ENCODE measurements around the gene ASIC2.

ASIC2 gene

GRCh38 chr17:33201283-33201682 lies 91.8 kb downstream of the ASIC2 start:
- Histone ChIP-seq H3K27me3 (ENCODE audit: control insufficient read depth in 5 of 5, insufficient read depth in 4 of 5, low read length in 5 of 5) (peaks cover 0 to 18% (median 8%) of the 10 kb centered on the region in 5 donors), H3K4me1 (ENCODE audit: control insufficient read depth in 5 of 5, insufficient read depth in 5 of 5, low read length in 5 of 5) (no peaks in the 10 kb centered on the region), H3K36me3 (ENCODE audit: control insufficient read depth in 5 of 5, insufficient read depth in 5 of 5, low read length in 5 of 5) (no peaks in the 10 kb centered on the region), H3K9ac (ENCODE audit: low read length in 5 of 5) (no peak overlapping the region), H3K27ac (ENCODE audit: low read depth, low read length) (no peak overlapping the region), H3K9me3 (ENCODE audit: control insufficient read depth in 5 of 5, low read length in 5 of 5) (no peaks in the 10 kb centered on the region), H3K4me3 (ENCODE audit: low read depth in 1 of 5, low read length in 5 of 5) (no peak overlapping the region)

- no peaks in the 10 kb centered on the region for H3K4me1 ChIP-seq (ENCODE audit: control insufficient read depth in 5 of 5, insufficient read depth in 5 of 5, low read length in 5 of 5)
- no peaks in the 10 kb centered on the region for H3K36me3 ChIP-seq (ENCODE audit: control insufficient read depth in 5 of 5, insufficient read depth in 5 of 5, low read length in 5 of 5)
- no peak overlapping the region for H3K4me3 ChIP-seq (ENCODE audit: low read depth in 1 of 5, low read length in 5 of 5)
- H3K9ac ChIP-seq (ENCODE audit: low read length in 5 of 5) = no peak overlapping the region
- no peaks in the 10 kb centered on the region for H3K9me3 ChIP-seq (ENCODE audit: control insufficient read depth in 5 of 5, low read length in 5 of 5)
- no peak overlapping the region for H3K27ac ChIP-seq (ENCODE audit: low read depth, low read length)
- H3K27me3 ChIP-seq (ENCODE audit: control insufficient read depth in 5 of 5, insufficient read depth in 4 of 5, low read length in 5 of 5) = peaks cover 0 to 18% (median 4%) of the 10 kb centered on the region in 5 donors
Observed at GRCh38 chr17:33200587-33200986, 92.5 kb downstream of the ASIC2 start.

GRCh38 chr17:33199571-33200510 lies 93.3 kb downstream of the ASIC2 start:
- H3K9ac ChIP-seq (ENCODE audit: low read length in 5 of 5) = no peak overlapping the region
- no peak overlapping the region for H3K4me3 ChIP-seq (ENCODE audit: low read depth in 1 of 5, low read length in 5 of 5)
- no peaks in the 10 kb centered on the region for H3K9me3 ChIP-seq (ENCODE audit: control insufficient read depth in 5 of 5, low read length in 5 of 5)
- no peaks in the 10 kb centered on the region for H3K4me1 ChIP-seq (ENCODE audit: control insufficient read depth in 5 of 5, insufficient read depth in 5 of 5, low read length in 5 of 5)
- H3K27me3 ChIP-seq (ENCODE audit: control insufficient read depth in 5 of 5, insufficient read depth in 4 of 5, low read length in 5 of 5) = peaks cover 0 to 18% (median 4%) of the 10 kb centered on the region in 5 donors
- H3K36me3 ChIP-seq (ENCODE audit: control insufficient read depth in 5 of 5, insufficient read depth in 5 of 5, low read length in 5 of 5) = no peaks in the 10 kb centered on the region
- H3K27ac ChIP-seq (ENCODE audit: low read depth, low read length) = no peak overlapping the region

GRCh38 chr17:33198954-33199353 lies 94.1 kb downstream of the ASIC2 start:
- no peak overlapping the region for H3K27ac ChIP-seq (ENCODE audit: low read depth, low read length)
- H3K4me3 ChIP-seq (ENCODE audit: low read depth in 1 of 5, low read length in 5 of 5) = no peak overlapping the region
- no peaks in the 10 kb centered on the region for H3K4me1 ChIP-seq (ENCODE audit: control insufficient read depth in 5 of 5, insufficient read depth in 5 of 5, low read length in 5 of 5)
- H3K9me3 ChIP-seq (ENCODE audit: control insufficient read depth in 5 of 5, low read length in 5 of 5) = no peaks in the 10 kb centered on the region
- H3K9ac ChIP-seq (ENCODE audit: low read length in 5 of 5) = no peak overlapping the region
- no peaks in the 10 kb centered on the region for H3K36me3 ChIP-seq (ENCODE audit: control insufficient read depth in 5 of 5, insufficient read depth in 5 of 5, low read length in 5 of 5)
- peaks cover 0 to 13% (median 4%) of the 10 kb centered on the region in 5 donors for H3K27me3 ChIP-seq (ENCODE audit: control insufficient read depth in 5 of 5, insufficient read depth in 4 of 5, low read length in 5 of 5)

GRCh38 chr17:33197342-33197741 lies 95.8 kb downstream of the ASIC2 start:
- Histone ChIP-seq H3K9me3 (ENCODE audit: control insufficient read depth in 5 of 5, low read length in 5 of 5) (no peaks in the 10 kb centered on the region), H3K36me3 (ENCODE audit: control insufficient read depth in 5 of 5, insufficient read depth in 5 of 5, low read length in 5 of 5) (no peaks in the 10 kb centered on the region), H3K27ac (ENCODE audit: low read depth, low read length) (no peak overlapping the region), H3K4me1 (ENCODE audit: control insufficient read depth in 5 of 5, insufficient read depth in 5 of 5, low read length in 5 of 5) (no peaks in the 10 kb centered on the region), H3K27me3 (ENCODE audit: control insufficient read depth in 5 of 5, insufficient read depth in 4 of 5, low read length in 5 of 5) (peaks cover 0 to 6% (median 0%) of the 10 kb centered on the region in 5 donors), H3K4me3 (ENCODE audit: low read depth in 1 of 5, low read length in 5 of 5) (no peak overlapping the region), H3K9ac (ENCODE audit: low read length in 5 of 5) (no peak overlapping the region)

GRCh38 chr17:33196883-33197282 lies 96.2 kb downstream of the ASIC2 start:
- Histone ChIP-seq H3K9me3 (ENCODE audit: control insufficient read depth in 5 of 5, low read length in 5 of 5) (no peaks in the 10 kb centered on the region), H3K27ac (ENCODE audit: low read depth, low read length) (no peak overlapping the region), H3K36me3 (ENCODE audit: control insufficient read depth in 5 of 5, insufficient read depth in 5 of 5, low read length in 5 of 5) (no peaks in the 10 kb centered on the region), H3K4me3 (ENCODE audit: low read depth in 1 of 5, low read length in 5 of 5) (no peak overlapping the region), H3K27me3 (ENCODE audit: control insufficient read depth in 5 of 5, insufficient read depth in 4 of 5, low read length in 5 of 5) (peaks cover 0 to 6% (median 0%) of the 10 kb centered on the region in 5 donors), H3K4me1 (ENCODE audit: control insufficient read depth in 5 of 5, insufficient read depth in 5 of 5, low read length in 5 of 5) (no peaks in the 10 kb centered on the region), H3K9ac (ENCODE audit: low read length in 5 of 5) (no peak overlapping the region)

- Histone ChIP-seq H3K9ac (ENCODE audit: low read length in 5 of 5) (no peak overlapping the region), H3K27ac (ENCODE audit: low read depth, low read length) (no peak overlapping the region), H3K4me3 (ENCODE audit: low read depth in 1 of 5, low read length in 5 of 5) (no peak overlapping the region), H3K4me1 (ENCODE audit: control insufficient read depth in 5 of 5, insufficient read depth in 5 of 5, low read length in 5 of 5) (peaks cover 0 to 5% (median 0%) of the 10 kb centered on the region in 5 donors), H3K9me3 (ENCODE audit: control insufficient read depth in 5 of 5, low read length in 5 of 5) (no peaks in the 10 kb centered on the region), H3K36me3 (ENCODE audit: control insufficient read depth in 5 of 5, insufficient read depth in 5 of 5, low read length in 5 of 5) (no peaks in the 10 kb centered on the region), H3K27me3 (ENCODE audit: control insufficient read depth in 5 of 5, insufficient read depth in 4 of 5, low read length in 5 of 5) (peaks cover 0 to 13% (median 0%) of the 10 kb centered on the region in 5 donors)
Observed at GRCh38 chr17:33192951-33193911, 99.9 kb downstream of the ASIC2 start.

- peaks cover 0 to 3% (median 0%) of the 10 kb centered on the region in 5 donors for H3K9me3 ChIP-seq (ENCODE audit: control insufficient read depth in 5 of 5, low read length in 5 of 5)
- no peaks in the 10 kb centered on the region for H3K4me1 ChIP-seq (ENCODE audit: control insufficient read depth in 5 of 5, insufficient read depth in 5 of 5, low read length in 5 of 5)
- no peak overlapping the region for H3K27ac ChIP-seq (ENCODE audit: low read depth, low read length)
- H3K27me3 ChIP-seq (ENCODE audit: control insufficient read depth in 5 of 5, insufficient read depth in 4 of 5, low read length in 5 of 5) = peaks cover 3 to 8% (median 6%) of the 10 kb centered on the region in 5 donors
- H3K36me3 ChIP-seq (ENCODE audit: control insufficient read depth in 5 of 5, insufficient read depth in 5 of 5, low read length in 5 of 5) = no peaks in the 10 kb centered on the region
- H3K4me3 ChIP-seq (ENCODE audit: low read depth in 1 of 5, low read length in 5 of 5) = no peak overlapping the region
- H3K9ac ChIP-seq (ENCODE audit: low read length in 5 of 5) = no peak overlapping the region
Observed at GRCh38 chr17:33183487-33184026, 109.5 kb downstream of the ASIC2 start.

GRCh38 chr17:33179151-33179550 lies 113.9 kb downstream of the ASIC2 start:
- Histone ChIP-seq H3K36me3 (ENCODE audit: control insufficient read depth in 5 of 5, insufficient read depth in 5 of 5, low read length in 5 of 5) (no peaks in the 10 kb centered on the region), H3K27ac (ENCODE audit: low read depth, low read length) (no peak overlapping the region), H3K9me3 (ENCODE audit: control insufficient read depth in 5 of 5, low read length in 5 of 5) (no peaks in the 10 kb centered on the region), H3K4me3 (ENCODE audit: low read depth in 1 of 5, low read length in 5 of 5) (no peak overlapping the region), H3K4me1 (ENCODE audit: control insufficient read depth in 5 of 5, insufficient read depth in 5 of 5, low read length in 5 of 5) (no peaks in the 10 kb centered on the region), H3K9ac (ENCODE audit: low read length in 5 of 5) (no peak overlapping the region), H3K27me3 (ENCODE audit: control insufficient read depth in 5 of 5, insufficient read depth in 4 of 5, low read length in 5 of 5) (peaks cover 5 to 26% (median 10%) of the 10 kb centered on the region in 5 donors)
